Activated CD4-positive, alpha-beta T cell treated with anti-CD3 and anti-CD28 coated beads, Interleukin-2, amount 10 ng/mL, durations not matched to agents 24 days and 14 days (primary cell): Measurements from ENCODE around the gene NAPSA. TPM values are rescaled to one million over a fixed set of nuclear protein-coding genes. Genes with fewer than 3 reads are reported as not detected.
"Not testable (repeated sequence)": the region's sequence is repeated elsewhere in the genome, so short reads cannot be mapped to it uniquely, and the experiment has no call there.

Experiments
- DNase-seq: peaks from one replicate; pipeline ENCODE4 v3.0.0; 2022
- H3K27ac Mint-ChIP-seq: one replicate; pipeline ENCODE4 v1.8.0; 2022; ENCODE audit warnings: mild to moderate bottlenecking, mixed read lengths
- H3K27me3 Mint-ChIP-seq: one replicate; pipeline ENCODE4 v1.8.0; 2022; ENCODE audit warnings: mixed read lengths
- H3K36me3 Mint-ChIP-seq: one replicate; pipeline ENCODE4 v1.8.0; 2022; ENCODE audit warnings: low read depth, mild to moderate bottlenecking, mixed read lengths
- H3K4me1 Mint-ChIP-seq: one replicate; pipeline ENCODE4 v1.8.0; 2021; ENCODE audit warnings: mixed read lengths
- H3K4me3 Mint-ChIP-seq: one replicate; pipeline ENCODE4 v1.8.0; 2022; ENCODE audit warnings: mild to moderate bottlenecking, moderate library complexity, mixed read lengths
- H3K9me3 Mint-ChIP-seq: one replicate; pipeline ENCODE4 v1.8.0; 2021; ENCODE audit warnings: mixed read lengths
- intact Hi-C: fragments of 100-400 bp; cut with micrococcal nuclease; formaldehyde crosslinking; loops from one replicate; pipeline ENCODE4 v1.15.1; 2023
- total RNA-seq: library from RNA; stranded (reverse); gene quantifications from 2 replicates; pipeline ENCODE4 v1.2.3, GENCODE V29; 2022

Gene NAPSA
- total RNA-seq, 1 donor from 2014 or later = 13.6 TPM

GRCh38 chr19:50393589-50393988 lies 28.1 kb upstream of the NAPSA start:
- DNase-seq = no peak
- Mint-ChIP-seq H3K9me3 (no peaks in the 10 kb centered on the region), H3K27ac (no peak overlapping the region), H3K4me3 (no peak overlapping the region), H3K36me3 (peaks cover 40% of the 10 kb centered on the region), H3K27me3 (no peaks in the 10 kb centered on the region), H3K4me1 (peaks cover 2% of the 10 kb centered on the region)
- intact Hi-C loops = no loop called here

DNA sequence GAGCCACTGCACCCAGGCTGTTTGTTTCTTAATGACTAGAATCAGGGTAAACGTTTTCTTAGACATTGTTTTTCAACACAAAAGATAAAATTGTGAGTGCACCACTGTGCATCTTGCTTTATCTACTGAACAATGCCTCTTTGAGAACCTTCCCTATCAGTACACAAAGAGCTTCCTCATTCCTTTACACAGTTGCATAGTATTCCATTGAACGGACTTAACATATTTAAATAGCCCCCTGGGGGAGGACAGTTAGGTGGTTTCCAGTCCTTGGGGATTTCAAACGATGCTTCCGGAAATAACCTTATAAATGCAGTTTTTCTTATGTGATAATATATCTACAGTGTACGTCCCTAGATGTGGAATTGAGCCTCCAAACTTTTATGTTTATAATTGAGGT lies 27.3 kb upstream of the NAPSA start:
- intact Hi-C loops = no loop called here
- peaks cover 4% of the 10 kb centered on the region for H3K4me1 Mint-ChIP-seq
- no peak overlapping the region for H3K4me3 Mint-ChIP-seq
- no peak for DNase-seq
- H3K27ac Mint-ChIP-seq = no peak overlapping the region
- peaks cover 41% of the 10 kb centered on the region for H3K36me3 Mint-ChIP-seq
- no peaks in the 10 kb centered on the region for H3K9me3 Mint-ChIP-seq
- H3K27me3 Mint-ChIP-seq = no peaks in the 10 kb centered on the region

DNA sequence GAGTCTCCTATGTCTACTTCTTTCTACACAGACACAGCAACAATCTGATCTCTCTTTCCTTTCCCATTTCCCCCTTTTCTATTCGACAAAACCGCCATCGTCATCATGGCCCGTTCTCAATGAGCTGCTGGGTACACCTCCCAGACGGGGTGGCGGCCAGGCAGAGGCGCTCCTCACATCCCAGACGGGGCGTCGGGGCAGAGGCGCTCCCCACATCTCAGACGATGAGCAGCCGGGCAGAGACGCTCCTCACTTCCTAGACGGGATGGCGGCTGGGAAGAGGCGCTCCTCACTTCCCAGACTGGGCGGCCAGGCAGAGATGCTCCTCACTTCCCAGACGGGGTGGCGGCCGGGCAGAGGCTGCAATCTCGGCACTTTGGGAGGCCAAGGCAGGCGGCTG lies 25.5 kb upstream of the NAPSA start:
- intact Hi-C loops, H3K4me1 Mint-ChIP-seq, H3K9me3 Mint-ChIP-seq, H3K27me3 Mint-ChIP-seq, H3K27ac Mint-ChIP-seq, DNase-seq, H3K4me3 Mint-ChIP-seq: not testable (repeated sequence)
- H3K36me3 Mint-ChIP-seq = peaks cover 44% of the 10 kb centered on the region

GRCh38 chr19:50390295-50390694 lies 24.9 kb upstream of the NAPSA start:
- intact Hi-C loops, H3K27ac Mint-ChIP-seq, H3K9me3 Mint-ChIP-seq, H3K27me3 Mint-ChIP-seq, DNase-seq, H3K4me3 Mint-ChIP-seq, H3K4me1 Mint-ChIP-seq: not testable (repeated sequence)
- peaks cover 42% of the 10 kb centered on the region for H3K36me3 Mint-ChIP-seq

- peak overlapping the region; percentile 56 for H3K27ac Mint-ChIP-seq
- peaks cover 27% of the 10 kb centered on the region for H3K4me1 Mint-ChIP-seq
- no peaks in the 10 kb centered on the region for H3K27me3 Mint-ChIP-seq
- H3K4me3 Mint-ChIP-seq = peak overlapping the region; percentile 29
- intact Hi-C loops = no loop called here
- no peak for DNase-seq
- H3K9me3 Mint-ChIP-seq = no peaks in the 10 kb centered on the region
- H3K36me3 Mint-ChIP-seq = peaks cover 38% of the 10 kb centered on the region
These were observed 22.4 kb upstream of the NAPSA start for GRCh38 chr19:50387868-50388245.

- no peak for DNase-seq
- intact Hi-C loops = no loop called here
- peaks cover 36% of the 10 kb centered on the region for H3K36me3 Mint-ChIP-seq
- peaks cover 27% of the 10 kb centered on the region for H3K4me1 Mint-ChIP-seq
- H3K27me3 Mint-ChIP-seq = no peaks in the 10 kb centered on the region
- no peaks in the 10 kb centered on the region for H3K9me3 Mint-ChIP-seq
- no peak overlapping the region for H3K27ac Mint-ChIP-seq
- H3K4me3 Mint-ChIP-seq = peak overlapping the region; percentile 29
These were observed 21.9 kb upstream of the NAPSA start for GRCh38 chr19:50387176-50387867.

DNA sequence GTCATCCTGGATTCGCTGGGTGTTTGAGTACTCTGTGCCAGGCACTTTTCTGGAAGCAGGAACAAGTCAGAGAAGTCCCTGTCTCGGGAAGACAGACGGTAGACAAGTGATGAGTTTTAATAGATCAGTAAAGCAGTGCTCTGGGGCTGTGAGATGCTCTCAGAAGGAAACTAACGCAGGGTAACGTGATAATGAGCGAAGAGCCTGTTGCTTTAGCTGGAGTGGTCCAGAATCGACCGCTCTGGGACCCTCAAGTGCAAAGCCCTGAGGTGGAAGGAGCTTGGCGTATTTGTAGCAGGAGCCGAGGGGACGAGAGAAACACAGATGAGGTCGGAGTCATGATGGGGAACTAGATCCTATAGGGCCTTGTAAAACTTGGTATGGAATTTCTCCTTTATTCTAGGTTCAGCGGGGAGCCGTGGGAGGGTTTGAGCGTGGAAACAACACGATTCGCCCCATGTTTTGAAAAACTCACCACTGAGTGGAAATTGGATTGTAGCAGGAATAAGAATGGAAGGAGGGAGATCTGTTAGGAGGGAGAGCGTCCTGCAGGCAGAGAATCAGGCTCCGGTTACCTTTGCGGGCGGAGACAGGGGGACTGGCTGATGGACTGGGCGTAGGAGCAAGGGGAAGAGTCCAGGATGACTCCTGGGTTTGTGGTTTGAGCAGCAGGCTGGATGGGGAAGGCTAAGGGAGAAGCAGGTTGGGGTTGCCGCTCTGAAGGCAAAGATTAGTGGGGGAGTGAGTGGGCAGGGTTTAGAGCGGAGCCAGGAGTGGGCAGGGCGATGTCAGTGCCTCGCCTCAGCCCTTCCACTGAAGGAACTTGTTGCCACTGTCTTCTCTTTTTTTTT lies 19.5 kb upstream of the NAPSA start:
- no peaks in the 10 kb centered on the region for H3K9me3 Mint-ChIP-seq
- H3K27me3 Mint-ChIP-seq = no peaks in the 10 kb centered on the region
- peak overlapping the region; percentile 93 for H3K4me3 Mint-ChIP-seq
- intact Hi-C loops = loop anchor here (1.0 kb wide), 5 partner anchors 9 to 126 kb away; partner anchors contain the start of genes JOSD2, KCNC3 and NR1H2
- no peak for DNase-seq
- peak overlapping the region; percentile 90 for H3K27ac Mint-ChIP-seq
- H3K36me3 Mint-ChIP-seq = peaks cover 36% of the 10 kb centered on the region
- H3K4me1 Mint-ChIP-seq = peaks cover 27% of the 10 kb centered on the region

DNA sequence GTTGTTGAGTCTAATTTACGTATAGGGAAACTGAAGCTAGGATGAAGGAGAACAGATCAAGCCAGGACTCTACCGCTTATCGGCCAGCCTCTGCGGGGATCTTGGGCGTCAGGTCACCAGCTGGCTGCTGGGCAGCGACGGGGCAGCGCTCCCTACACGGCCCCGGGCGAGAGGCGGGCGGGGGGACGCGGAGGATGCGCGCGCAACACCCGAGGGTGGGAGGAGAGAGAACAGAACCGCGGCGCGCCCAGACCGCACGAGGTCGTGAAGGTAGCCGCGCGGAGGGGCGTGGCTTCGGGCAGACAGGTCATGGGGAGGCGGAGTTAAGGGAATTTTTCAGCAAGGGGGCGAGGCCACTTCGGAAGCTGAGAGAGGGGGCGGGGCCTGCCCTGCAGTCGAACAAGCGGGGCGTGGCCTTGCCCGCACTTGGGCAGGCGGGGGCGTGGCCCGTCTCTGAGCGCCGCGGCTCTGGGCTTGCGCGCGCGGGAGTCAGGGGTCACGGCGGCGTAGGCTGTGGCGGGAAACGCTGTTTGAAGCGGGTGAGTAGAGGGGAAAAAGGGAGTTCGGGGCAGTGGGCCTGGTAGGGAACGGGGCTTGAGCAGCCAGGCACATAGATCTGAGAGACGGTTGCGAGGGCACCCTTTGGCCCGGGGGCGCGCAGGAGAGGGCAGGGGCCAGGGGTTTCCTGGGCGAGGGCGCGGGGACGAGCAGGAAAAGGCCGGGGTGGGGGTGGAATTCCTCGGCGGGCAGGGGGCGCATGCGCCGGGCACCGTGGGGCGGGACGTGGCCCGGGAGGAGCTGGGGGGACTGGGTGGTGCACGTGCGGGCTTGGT lies 18.6 kb upstream of the NAPSA start, which contains the start of gene POLD1:
Gene POLD1, plus strand, starts transcription at position 496 of the 833 bp plus-strand sequence. CDS start 14,505 bp downstream, outside the sequence.
- peak within 1 kb of the TSS; percentile 90 for H3K27ac Mint-ChIP-seq
- peaks cover 44% of the 10 kb centered on the region for H3K36me3 Mint-ChIP-seq
- H3K9me3 Mint-ChIP-seq = no peaks in the 10 kb centered on the region
- H3K4me3 Mint-ChIP-seq = peak within 1 kb of the TSS; percentile 93
- peaks cover 27% of the 10 kb centered on the region for H3K4me1 Mint-ChIP-seq
- peak; percentile 100 for DNase-seq
- H3K27me3 Mint-ChIP-seq = no peaks in the 10 kb centered on the region
- intact Hi-C loops = loop anchor here (1.0 kb wide), 5 partner anchors 8 to 127 kb away; partner anchors contain the start of genes JOSD2, KCNC3 and NR1H2

DNA sequence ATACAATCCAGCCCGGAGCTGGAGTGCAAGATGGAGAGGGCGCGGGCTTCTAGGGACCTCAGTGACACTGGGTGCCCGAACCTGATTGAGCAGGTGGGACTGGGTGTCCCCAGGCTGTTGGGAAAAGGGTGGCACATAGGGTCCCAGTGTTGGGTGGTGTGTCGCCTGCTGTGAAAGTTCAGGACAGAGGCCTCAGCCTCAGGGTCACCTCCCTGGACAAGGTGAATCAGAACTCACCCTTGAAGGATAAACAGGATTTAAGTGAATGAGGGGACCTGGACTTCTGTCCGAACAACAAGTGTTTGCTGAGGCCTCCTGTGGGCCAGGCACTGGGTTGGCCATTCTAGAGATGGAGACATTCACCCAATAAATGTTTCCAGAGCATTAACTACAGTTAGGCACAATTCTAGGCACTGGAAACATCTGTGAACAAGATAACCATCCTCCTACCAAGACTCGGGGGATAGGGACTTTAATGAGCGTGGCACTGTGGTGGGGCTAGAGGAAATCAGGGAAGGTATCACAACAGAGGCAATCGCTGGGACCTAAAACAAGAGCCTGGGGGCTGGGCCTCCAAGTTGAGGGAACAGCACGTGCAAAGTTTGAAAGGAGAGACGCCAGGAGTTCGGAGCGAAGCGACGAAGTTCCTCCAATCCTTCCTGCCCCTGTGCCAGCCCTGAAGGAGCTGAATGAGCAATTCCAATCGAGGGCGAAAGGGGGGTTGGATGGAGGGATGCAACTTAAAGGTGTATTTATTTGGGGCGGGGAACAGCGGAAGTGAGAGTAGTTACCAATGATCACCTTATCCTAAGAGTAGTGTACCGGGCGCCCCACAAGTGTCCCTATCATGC lies 17.8 kb upstream of the NAPSA start:
- DNase-seq = peak; percentile 62
- intact Hi-C loops = no loop called here
- Mint-ChIP-seq H3K9me3 (no peaks in the 10 kb centered on the region), H3K27me3 (no peaks in the 10 kb centered on the region), H3K4me1 (peaks cover 27% of the 10 kb centered on the region), H3K4me3 (peak overlapping the region; percentile 93), H3K36me3 (peaks cover 44% of the 10 kb centered on the region), H3K27ac (peak overlapping the region; percentile 90)

DNA sequence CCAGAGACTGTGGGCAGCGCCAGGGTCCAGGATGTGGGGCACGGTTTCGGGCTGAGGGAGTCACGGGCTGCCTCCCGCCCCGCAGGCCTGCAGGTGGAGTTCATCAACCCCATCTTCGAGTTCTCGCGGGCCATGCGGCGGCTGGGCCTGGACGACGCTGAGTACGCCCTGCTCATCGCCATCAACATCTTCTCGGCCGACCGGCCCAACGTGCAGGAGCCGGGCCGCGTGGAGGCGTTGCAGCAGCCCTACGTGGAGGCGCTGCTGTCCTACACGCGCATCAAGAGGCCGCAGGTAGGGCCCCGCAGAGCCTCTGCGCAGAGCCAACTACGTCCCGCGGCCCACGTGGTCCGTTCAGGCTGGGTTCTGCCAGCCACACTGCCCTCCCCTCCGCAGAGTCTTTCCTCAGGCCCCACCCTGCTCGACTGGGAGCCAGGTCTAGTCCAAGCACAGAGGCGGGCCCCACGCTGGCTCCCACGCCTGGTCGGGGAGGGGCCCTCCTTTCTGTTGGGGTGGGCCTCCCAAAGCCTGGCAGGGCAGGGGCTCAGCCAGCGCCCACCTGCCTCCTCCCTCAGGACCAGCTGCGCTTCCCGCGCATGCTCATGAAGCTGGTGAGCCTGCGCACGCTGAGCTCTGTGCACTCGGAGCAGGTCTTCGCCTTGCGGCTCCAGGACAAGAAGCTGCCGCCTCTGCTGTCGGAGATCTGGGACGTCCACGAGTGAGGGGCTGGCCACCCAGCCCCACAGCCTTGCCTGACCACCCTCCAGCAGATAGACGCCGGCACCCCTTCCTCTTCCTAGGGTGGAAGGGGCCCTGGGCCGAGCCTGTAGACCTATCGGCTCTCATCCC lies 16.7 kb upstream of the NAPSA start:
- DNase-seq = peak; percentile 65
- H3K4me3 Mint-ChIP-seq = no peak overlapping the region
- H3K36me3 Mint-ChIP-seq = peaks cover 46% of the 10 kb centered on the region
- H3K27me3 Mint-ChIP-seq = no peaks in the 10 kb centered on the region
- no peaks in the 10 kb centered on the region for H3K9me3 Mint-ChIP-seq
- peaks cover 27% of the 10 kb centered on the region for H3K4me1 Mint-ChIP-seq
- H3K27ac Mint-ChIP-seq = no peak overlapping the region
- intact Hi-C loops = no loop called here

DNA sequence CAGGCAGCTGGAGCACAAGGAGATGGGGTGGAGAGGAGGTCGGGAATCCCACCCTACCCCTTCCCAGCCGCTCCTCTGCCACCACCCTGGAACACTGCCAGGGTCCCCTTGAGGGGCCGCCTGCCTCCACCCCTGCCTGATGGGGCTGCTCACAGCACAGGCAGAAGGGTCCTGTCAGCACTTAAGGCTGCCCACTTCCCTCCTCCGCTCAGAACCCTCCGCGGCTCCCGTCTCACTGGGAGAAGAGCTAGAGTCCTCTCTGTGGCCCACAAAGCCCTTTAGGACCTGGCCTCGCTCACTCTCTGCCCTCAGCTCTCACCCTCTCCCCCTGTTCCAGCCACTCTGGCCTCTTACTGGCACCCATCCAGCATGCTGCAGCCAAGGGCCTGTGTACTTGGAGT lies 15.3 kb upstream of the NAPSA start:
- Mint-ChIP-seq H3K9me3 (no peaks in the 10 kb centered on the region), H3K27ac (no peak overlapping the region), H3K4me3 (no peak overlapping the region), H3K36me3 (peaks cover 50% of the 10 kb centered on the region), H3K27me3 (no peaks in the 10 kb centered on the region), H3K4me1 (peaks cover 30% of the 10 kb centered on the region)
- DNase-seq = peak; percentile 62
- intact Hi-C loops = no loop called here

DNA sequence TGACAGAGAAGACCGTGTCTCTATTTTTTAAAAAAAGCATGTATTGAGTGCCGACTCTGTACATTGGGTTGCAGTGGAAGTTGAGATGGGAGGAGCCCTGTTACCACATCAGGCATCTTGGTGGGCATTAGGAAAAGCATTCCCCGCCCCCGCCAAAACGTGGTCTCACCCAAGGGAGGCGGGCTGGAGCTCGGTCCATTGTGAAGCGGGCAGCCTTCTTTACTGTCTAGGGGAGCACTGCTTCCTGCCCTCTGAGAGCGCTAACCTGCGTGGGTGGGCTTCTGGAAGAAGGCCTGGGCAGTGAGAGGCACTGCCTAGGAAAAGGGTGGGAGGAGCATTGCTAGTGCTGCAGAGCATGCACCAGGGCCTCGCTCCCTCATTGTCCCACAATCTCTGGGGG lies 14.7 kb upstream of the NAPSA start:
- intact Hi-C loops = no loop called here
- no peak overlapping the region for H3K4me3 Mint-ChIP-seq
- no peaks in the 10 kb centered on the region for H3K27me3 Mint-ChIP-seq
- H3K36me3 Mint-ChIP-seq = peaks cover 48% of the 10 kb centered on the region
- H3K4me1 Mint-ChIP-seq = peaks cover 28% of the 10 kb centered on the region
- peak; percentile 58 for DNase-seq
- H3K27ac Mint-ChIP-seq = no peak overlapping the region
- H3K9me3 Mint-ChIP-seq = no peaks in the 10 kb centered on the region
